ENCODE measurements around the gene CERT1.

Gene CERT1

GRCh38 chr5:75475364-75475763 lies 36.1 kb downstream of the CERT1 start:
- no peak for DNase-seq (ENCODE audit: low read depth in 1 of 2, low spot score in 1 of 2)

GRCh38 chr5:75473463-75473862 lies 38.0 kb downstream of the CERT1 start:
- DNase-seq (ENCODE audit: low read depth in 1 of 2, low spot score in 1 of 2): no peak

GRCh38 chr5:75472973-75473372 lies 38.5 kb downstream of the CERT1 start:
- DNase-seq (ENCODE audit: low read depth in 1 of 2, low spot score in 1 of 2): no peak

GRCh38 chr5:75471193-75471592 lies 40.2 kb downstream of the CERT1 start:
- DNase-seq (ENCODE audit: low read depth in 1 of 2, low spot score in 1 of 2): no peak

- DNase-seq (ENCODE audit: low read depth in 1 of 2, low spot score in 1 of 2): no peak
Observed at GRCh38 chr5:75469017-75469416, 42.4 kb downstream of the CERT1 start.

DNA sequence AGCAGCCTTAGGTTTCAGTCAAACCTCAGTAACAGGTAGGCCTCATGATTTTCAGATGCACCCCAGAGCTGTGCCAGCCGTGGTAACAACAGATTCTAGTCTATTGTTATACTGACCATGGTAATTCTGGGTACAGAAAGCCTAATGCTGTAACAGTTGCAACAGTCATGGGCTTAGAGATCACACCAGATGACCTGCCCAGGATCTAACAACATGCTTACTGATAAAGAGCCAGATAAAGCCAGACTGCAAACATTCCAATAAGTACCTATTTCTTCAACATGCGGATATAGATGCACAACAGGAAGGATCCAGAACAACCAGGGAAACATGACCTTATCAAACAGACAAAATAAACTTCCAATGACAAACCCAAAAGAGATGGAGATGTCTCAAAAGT lies 42.8 kb downstream of the CERT1 start:
- no peak for DNase-seq (ENCODE audit: low read depth in 1 of 2, low spot score in 1 of 2)

GRCh38 chr5:75466006-75466716 lies 45.3 kb downstream of the CERT1 start:
- no peak for DNase-seq (ENCODE audit: low read depth in 1 of 2, low spot score in 1 of 2)

- DNase-seq (ENCODE audit: low read depth in 1 of 2, low spot score in 1 of 2): no peak
Observed at GRCh38 chr5:75465480-75465879, 45.9 kb downstream of the CERT1 start.

DNA sequence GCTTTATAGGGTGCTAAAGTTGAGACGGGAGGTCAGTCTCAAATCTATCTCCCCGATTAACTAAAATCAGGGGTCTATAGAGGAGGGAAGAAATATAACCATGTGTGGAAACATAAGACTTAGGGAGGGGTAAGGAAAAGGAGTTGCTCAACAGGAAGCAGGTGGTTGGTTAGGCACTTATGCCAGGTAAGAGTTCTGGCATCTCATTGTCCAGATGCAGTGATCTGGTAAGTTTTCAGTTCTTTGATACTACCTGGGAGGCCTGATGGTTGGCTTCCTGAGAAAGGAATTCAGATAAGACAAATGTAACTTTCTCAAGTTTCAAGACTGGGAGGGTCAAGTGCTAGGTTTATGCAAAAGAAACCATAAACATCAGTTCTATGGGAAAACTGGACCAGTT lies 47.7 kb downstream of the CERT1 start:
- DNase-seq (ENCODE audit: low read depth in 1 of 2, low spot score in 1 of 2): no peak

DNA sequence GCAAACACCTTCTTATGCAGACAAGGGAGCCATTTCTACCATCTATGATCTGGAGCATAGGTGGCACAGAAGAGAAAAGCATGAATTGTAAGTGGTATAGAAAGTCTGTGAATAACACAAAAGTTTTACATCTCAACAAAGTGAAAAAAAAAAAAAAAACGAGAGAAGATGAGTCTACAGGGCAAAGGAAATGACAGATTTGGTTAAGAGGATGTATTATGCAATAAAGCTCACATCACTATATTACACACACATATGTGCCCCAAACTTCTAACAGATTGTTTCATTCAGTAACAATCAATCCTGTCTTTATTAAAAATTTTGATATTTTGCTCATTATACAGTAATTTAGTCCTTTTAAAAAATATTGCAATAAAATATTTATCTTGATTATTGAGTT lies 49.8 kb downstream of the CERT1 start:
- DNase-seq (ENCODE audit: low read depth in 1 of 2, low spot score in 1 of 2): no peak

GRCh38 chr5:75460942-75461610 lies 50.4 kb downstream of the CERT1 start:
- DNase-seq (ENCODE audit: low read depth in 1 of 2, low spot score in 1 of 2): no peak

DNA sequence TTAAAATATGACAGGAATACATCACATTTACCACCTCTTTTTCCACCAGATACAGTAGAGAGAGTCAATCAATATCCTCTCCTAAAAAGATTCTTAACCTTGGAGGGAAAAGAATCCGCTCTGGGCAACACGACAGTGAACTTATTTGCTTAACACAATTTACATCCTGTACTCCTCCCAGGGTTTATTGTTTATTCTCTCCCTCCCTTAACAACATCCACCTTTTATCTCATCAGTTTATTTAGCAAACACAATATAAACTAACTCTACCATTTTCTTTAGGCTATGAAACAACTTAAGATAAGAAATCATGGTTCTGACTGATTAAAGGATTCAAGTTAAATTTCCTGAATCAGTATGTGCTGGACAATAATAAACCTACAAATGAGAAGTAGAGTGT lies 50.9 kb downstream of the CERT1 start:
- DNase-seq (ENCODE audit: low read depth in 1 of 2, low spot score in 1 of 2): no peak

- no peak for DNase-seq (ENCODE audit: low read depth in 1 of 2, low spot score in 1 of 2)
Observed at GRCh38 chr5:75457691-75458090, 53.7 kb downstream of the CERT1 start.

GRCh38 chr5:75457161-75457560 lies 54.3 kb downstream of the CERT1 start:
- no peak for DNase-seq (ENCODE audit: low read depth in 1 of 2, low spot score in 1 of 2)

DNA sequence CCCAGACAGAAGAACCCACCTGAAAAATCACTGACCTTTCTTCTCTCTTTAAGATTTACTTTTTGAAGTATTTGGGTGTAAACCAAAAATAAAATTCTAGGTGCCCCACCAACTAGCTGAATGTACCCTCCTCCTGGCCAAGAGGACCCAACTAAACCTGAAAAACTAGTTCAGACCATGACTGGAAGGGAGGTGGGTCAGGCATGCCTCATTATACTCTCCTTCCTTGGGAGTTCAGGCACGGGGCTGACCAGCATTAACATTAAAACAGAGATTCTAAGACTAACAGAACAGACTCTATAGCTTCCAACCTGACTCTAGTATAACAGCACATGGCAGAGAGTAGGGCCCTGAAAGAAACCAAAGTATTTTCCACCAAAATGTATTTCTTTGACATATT lies 61.4 kb downstream of the CERT1 start:
- DNase-seq (ENCODE audit: low read depth in 1 of 2, low spot score in 1 of 2): no peak

GRCh38 chr5:75446068-75446467 lies 65.4 kb downstream of the CERT1 start:
- DNase-seq (ENCODE audit: low read depth in 1 of 2, low spot score in 1 of 2): no peak

- DNase-seq (ENCODE audit: low read depth in 1 of 2, low spot score in 1 of 2): no peak
Observed at GRCh38 chr5:75441560-75441959, 69.9 kb downstream of the CERT1 start.

DNA sequence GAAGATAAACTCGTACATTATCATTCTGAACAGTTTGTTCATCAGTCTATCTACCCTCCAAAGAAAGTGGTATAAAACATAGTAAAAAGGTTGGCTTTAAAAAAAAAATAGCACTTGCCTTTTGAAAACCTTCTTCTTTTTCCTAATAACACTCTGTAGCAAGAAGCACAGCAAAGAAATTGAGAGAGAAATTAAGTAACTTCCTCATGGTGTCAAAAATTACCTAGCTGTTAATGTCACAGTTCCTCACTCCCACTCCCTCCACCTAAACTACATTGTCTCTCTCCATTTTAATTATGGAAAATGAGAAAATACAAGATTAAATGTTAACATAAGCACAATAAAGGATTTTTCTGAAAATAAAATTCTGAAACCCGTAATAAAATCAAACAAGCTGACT lies 72.2 kb downstream of the CERT1 start:
- no peak for DNase-seq (ENCODE audit: low read depth in 1 of 2, low spot score in 1 of 2)

DNA sequence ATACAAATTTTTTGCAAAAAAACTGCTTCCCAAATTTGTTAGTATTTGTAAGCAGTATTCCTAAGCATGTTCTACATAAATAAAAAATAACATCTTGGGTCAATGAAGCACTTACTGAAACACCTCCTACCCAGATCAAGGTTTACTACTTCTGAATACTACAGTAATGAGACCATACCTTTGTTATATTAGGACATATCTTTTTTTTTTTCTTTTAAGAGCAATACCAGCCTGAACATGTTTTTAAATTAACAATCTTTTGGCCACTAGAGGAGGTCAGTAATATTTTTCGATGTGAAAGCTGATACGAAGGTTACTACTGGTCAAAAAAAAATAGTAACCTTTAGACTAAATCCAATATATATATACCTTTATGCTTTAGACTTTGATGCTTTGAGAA lies 72.7 kb downstream of the CERT1 start:
- DNase-seq (ENCODE audit: low read depth in 1 of 2, low spot score in 1 of 2): no peak

- DNase-seq (ENCODE audit: low read depth in 1 of 2, low spot score in 1 of 2): no peak
Observed at GRCh38 chr5:75435096-75435495, 76.3 kb downstream of the CERT1 start.

DNA sequence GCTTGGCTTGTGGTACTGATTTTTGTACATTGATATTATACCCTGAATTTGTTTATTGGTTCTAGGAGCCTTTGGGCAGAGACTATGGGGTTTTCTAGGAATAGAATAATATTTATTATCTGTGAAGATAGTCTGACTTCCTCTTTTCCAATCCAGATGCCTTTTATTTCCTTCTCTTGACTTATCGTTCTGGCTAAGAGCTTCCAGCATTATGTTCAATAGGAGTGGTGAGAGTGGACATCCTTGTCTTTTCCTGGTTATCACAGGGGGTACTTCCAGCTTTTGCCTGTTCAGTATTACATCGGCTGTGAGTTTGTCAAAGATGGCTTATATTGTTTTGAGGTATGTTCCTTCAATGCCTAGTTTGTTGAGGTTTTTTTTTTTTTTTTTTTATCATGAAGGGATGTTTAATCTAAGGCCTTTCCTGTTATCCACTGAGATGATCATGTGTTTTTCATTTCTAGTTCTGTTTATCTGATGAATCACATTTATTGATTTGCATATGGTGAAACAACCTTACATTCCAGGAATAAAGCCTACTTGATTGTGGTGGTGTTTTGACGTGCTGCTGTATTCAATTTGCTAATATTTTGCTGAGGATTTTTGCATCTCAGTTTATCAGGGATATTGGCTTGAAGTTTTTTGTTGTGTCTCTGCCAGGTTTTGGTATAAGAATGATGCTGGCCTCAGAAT lies 77.5 kb downstream of the CERT1 start:
- no peak for DNase-seq (ENCODE audit: low read depth in 1 of 2, low spot score in 1 of 2)

DNA sequence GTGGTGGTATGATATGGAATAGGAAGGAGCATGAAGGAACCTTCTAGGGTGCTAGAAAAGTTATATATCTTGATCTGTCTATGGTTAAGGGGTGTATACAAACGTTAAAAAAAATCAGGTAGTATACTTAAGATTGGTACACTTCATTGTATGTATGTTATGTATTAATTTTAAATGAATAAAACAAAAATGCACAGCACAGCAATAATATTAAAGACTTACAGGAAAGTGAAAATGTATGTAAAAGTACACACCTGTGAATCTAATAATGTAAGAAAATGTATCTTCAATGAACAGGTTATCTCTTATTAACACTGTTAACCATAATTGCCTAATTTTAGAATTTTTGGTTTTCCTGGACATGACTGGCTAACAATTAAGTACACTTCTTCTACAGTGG lies 97.2 kb downstream of the CERT1 start:
- no peak for DNase-seq (ENCODE audit: low read depth in 1 of 2, low spot score in 1 of 2)

Measured in stimulated activated CD4-positive, alpha-beta T cell treated with anti-CD3 and anti-CD28 coated beads, Interleukin-15, amount 100 ng/mL, for 1 hour (primary cell).